Left cardiac atrium (tissue), 4 donors: ENCODE data around the gene SPINT1. TPM values are rescaled to one million over a fixed set of nuclear protein-coding genes. Genes with fewer than 3 reads are reported as not detected.

Experiments
- ATAC-seq, 2 donors: fragments of 200-7000 bp; cut with Tn5 transposase; one replicate each; pipeline ENCODE4 v1.9.1; 2020; ENCODE audit warnings: mild to moderate bottlenecking in 2 of 2, moderate library complexity in 2 of 2
- DNase-seq: peaks from one replicate; pipeline ENCODE4 v3.0.0-alpha.2; 2020
- intact Hi-C, 2 donors: fragments of 100-400 bp; cut with DNase I; formaldehyde crosslinking; loops; one replicate each; pipeline versions ENCODE4 v1.14.1 to v1.15.1; 2022 to 2023
- total RNA-seq, 2 donors: library from RNA; stranded (reverse); fragmentation: NEBNext Ultra II Directional; extraction: Animal tissue kit (Norgen Biotek cat#: 25700); gene quantifications; one replicate each; pipeline ENCODE4 v1.2.1, GENCODE V29; 2021
- donor health status: DM: no; HTN: yes; CAD: no.
- donor health status: DM: no; HTN: yes; CAD: no; lungs with severe emphysema.
- donor health status: DM: yes; HTN: yes; CAD: no.
- donor health status: Dilated cardiomyopathy.

The SPINT1 gene
- total RNA-seq, 2 donors from 2014 or later = 1.3 to 1.4 TPM

DNA sequence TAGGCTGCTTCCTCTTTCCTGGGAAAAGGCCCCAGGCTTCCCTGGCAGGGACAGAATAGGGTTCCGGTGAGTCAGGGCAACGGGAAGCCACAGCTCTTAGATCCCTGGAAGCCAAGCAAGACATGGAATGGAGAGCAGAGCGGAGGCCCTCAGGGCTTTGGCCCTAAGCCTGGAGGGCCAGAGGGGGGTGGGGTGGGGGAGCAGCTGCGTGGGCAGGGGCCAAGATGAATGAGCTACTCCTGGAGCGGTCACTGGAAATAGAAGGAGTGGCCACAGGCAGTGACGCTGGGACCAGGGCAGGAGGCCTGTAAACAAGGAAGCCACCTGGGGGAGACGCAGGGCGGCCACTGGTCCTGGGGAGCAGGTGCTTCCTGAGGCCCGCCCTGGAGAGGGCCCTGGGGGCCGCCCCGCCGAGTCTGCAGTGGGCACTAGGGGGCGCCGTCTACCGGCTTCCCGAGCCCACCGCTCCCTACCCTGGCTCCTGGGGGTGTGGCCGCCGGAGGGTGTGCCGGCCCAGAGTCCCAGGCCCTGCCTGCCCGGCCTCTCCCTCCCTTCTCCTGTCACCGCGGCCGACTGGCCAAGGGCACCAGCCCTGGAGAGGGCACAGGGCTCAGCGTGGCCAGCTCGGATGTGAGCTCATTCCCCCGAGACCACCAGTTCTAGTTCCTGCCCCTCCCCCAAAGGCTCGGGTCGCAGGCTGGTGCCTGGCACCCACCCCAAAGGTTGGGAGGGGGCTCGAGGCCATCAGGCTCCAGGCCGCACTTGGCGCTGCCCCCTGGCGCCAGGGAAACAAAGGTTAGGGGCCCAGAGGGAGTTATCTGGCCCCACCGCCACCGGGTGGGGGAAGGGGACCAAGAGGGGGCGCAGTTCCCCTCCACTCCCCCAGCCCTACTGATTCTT, 62.5 kb downstream of the SPINT1 start:
- intact Hi-C loops = loop anchor here (2.0 to 10.0 kb wide), 3 partner anchors 36 to 278 kb away; no protein-coding TSS in a partner anchor
- ATAC-seq (peak; percentile 80 to 85), DNase-seq (peak; percentile 91)

DNA sequence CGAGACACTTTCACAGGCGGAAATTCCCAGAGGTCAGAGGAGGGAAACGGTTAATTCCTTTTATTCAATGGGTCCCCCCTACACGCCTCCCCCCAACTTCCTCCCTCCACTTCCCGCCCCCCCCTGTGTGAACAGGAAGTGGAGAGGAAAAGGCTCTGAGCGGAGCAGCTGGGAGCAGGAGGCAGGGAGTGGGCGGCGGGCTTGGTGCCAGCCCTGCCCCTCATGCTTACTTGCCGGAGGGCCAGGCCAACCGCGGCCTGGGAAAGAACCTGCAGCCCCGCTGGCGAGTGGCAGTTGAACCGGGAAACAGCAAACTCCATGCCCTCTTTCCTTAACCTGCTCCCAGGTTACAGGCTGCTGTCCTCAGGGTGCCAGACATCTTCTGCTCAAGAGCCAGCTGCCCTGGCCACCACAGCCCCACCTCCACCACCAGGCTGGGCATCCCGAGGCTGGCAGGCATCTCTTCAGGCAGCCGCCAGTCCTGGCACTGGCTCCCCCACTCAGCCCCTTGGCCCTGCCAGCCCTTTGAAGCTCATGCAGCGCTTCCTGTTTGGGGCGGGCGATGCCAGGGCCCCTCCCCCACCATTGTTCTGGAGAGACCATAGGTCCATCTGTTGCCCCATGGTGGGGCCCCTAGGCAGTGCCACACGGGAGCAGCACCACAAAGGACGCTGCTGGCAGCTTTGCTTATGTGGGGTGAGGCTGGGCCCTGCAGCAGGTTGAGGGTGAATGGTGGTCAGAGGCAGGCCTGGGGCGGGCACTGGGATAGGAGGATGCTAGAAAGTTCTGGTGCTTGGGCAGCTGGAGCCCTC, 63.3 kb downstream of the SPINT1 start:
- DNase-seq (peak; percentile 70), ATAC-seq (peak; percentile 41 to 48)
- intact Hi-C loops = loop anchor here (2.0 to 10.0 kb wide), 3 partner anchors 35 to 278 kb away; no protein-coding TSS in a partner anchor

Other genes with a start within 250 kb of the SPINT1 start
- 1 to 10 TPM in 1 of 2 donors, under 1 TPM in 1; 0.55 to 1.1 TPM for gene KNL1, start 249.8 kb upstream of the SPINT1 start, total RNA-seq
- gene RAD51, start 148.9 kb upstream of the SPINT1 start, total RNA-seq = 1 to 10 TPM in 1 of 2 donors, under 1 TPM in 1; 0.97 to 2.6 TPM
- gene RMDN3, start 88.8 kb upstream of the SPINT1 start, total RNA-seq = 10 to 100 TPM; 20.7 to 23.8 TPM
- 10 to 100 TPM in 1 of 2 donors, 1 to 10 TPM in 1; 6.5 to 18.2 TPM for gene GCHFR, start 80.0 kb upstream of the SPINT1 start, total RNA-seq
- gene C15orf62, start 74.1 kb upstream of the SPINT1 start, total RNA-seq = under 1 TPM; 0.26 to 0.32 TPM
- gene ZFYVE19, start 37.0 kb upstream of the SPINT1 start, total RNA-seq = 10 to 100 TPM; 12.7 to 26.8 TPM
- 10 to 100 TPM; 18.8 to 19.2 TPM for gene DNAJC17, start 36.6 kb upstream of the SPINT1 start, total RNA-seq
- gene PPP1R14D, start 15.3 kb upstream of the SPINT1 start, total RNA-seq = not detected
- not detected for gene RHOV, start 30.2 kb downstream of the SPINT1 start, total RNA-seq
- 10 to 100 TPM; 17.1 to 23.7 TPM for gene VPS18, start 50.4 kb downstream of the SPINT1 start, total RNA-seq
- gene DLL4, start 85.3 kb downstream of the SPINT1 start, total RNA-seq = 1 to 10 TPM; 8.5 to 9.2 TPM
- 1 to 10 TPM; 2.6 to 3.3 TPM for gene CHAC1, start 109.4 kb downstream of the SPINT1 start, total RNA-seq